GM21576 (cell line): ENCODE measurements around the gene CDCA4.

Source experiments
- ATAC-seq: cut with Tn5 transposase; IDR thresholded peaks from one replicate; pipeline ENCODE4 v1.9.1; 2021; ENCODE audit warnings: mild to moderate bottlenecking, moderate library complexity; ENCODE audit not compliant: unreplicated experiment

CDCA4 gene

DNA sequence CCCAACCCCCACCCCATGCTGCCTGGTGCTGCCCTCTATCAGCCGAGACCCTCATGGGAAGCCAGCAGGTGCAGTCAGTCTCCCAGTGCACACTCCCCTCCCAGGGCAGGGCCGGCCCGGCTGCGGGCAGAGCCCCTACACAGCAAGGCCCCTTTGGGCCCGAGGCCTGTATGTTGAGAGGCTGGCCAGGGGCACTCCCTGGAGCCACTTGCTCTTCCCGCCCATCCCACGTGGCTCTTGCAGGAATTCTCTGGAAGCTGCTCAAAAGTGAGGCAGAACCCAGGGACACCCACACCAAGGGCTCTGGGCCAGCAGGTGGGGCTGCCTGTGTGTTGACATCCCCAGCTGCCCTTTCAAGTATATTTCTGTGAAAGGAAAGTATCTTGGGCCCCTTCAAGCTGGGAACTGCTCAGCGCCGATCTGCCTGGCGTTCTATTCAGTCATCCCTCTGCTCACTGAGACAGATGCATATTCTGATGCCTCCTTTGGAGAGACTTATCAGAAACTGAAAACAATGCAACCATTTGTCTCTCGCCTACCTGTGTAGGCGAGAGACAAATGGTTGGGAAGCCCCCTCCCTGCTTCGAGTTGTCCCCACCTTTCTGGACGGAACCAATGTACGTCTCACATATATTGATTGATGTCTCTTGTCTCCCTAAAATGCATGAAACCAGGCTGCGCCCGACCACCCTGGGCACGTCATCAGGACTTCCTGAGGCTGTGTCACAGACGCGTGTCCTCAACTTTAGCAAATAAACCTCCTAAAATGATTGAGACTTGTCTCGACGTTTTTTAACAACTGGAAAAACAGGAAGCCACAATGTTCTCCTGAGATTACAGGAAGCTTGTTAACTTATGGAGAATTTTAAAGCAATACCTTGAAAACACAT lies 38.4 kb upstream of the CDCA4 start:
- ATAC-seq, result no peak

DNA sequence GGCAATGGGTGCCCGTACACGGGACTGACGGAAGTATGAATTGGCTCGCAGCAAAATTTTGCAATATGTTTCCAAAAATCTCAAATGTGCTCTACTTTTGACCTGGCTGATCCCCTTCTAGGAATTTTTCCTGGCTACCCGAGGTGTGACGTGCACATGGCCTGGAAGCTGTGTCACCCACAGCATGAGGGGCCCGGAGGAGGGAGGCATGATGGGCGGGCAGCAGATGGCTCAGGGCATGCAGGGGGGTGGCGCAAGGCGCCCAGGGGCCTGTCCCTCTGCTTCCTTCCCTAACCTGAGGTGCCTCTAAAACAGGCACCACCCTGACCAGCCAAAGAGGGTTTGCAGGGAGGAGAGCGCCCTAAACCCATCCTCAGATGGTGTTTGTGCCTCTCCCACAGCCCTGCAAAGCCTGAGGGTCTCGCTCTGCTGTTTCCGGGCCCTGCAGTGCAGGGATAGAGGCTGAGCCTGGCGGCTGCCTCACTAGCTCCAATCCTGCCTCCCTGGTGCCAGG lies 37.7 kb upstream of the CDCA4 start:
- no peak for ATAC-seq

DNA sequence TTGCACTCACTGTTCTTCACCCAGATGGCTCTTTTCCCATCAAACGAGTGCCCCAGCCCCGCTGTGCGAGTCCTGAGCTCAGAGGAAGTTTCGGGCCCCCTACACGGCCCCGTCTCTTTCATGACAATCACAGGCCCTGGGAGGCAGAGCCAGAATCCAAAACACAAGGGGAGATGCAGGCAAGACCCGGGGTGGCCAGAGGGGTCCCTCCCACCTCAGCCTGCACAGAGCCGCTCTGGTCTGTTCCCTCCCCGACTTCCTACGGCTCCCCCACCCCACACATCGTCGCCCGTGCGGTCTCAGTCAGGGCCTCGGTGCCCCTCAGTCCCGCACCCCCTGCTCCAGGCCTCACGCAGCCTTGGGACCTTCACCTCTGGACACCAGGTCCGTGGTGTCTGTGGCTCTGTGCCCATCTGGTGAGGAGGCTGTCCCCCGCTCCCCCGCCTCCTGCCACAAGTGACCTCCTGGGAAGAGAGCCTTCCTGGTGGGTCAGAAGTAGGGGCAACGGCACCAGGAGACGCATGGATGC lies 35.5 kb upstream of the CDCA4 start:
- ATAC-seq, result no peak

DNA sequence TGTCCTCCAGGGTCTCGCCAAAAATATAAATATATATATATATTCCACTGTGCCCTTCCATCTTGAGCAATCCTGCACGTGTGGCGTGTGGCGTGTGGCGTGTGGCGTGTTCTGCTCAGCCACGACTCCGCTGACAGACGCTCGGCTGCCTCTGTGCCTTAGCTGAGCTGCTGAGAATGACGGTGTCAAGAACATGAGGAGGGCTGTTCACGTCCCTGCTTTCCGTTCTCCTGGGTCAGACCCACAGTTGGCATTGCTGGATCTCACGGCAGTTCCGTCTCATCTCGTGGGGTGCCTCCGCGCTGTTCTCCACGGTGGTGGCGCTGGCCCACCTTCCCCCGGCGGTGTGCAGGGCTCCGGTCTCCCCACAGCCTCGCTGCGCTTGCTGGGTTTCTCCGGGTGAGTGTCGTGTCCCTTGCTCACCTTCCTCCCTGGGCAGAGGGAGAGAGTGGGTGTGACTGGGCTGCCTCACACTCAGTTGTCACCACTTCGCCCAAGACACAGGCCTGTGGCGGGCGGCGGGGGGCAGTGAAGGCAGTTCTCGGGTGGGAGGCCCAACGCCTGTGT lies 34.9 kb upstream of the CDCA4 start:
- ATAC-seq, result no peak

DNA sequence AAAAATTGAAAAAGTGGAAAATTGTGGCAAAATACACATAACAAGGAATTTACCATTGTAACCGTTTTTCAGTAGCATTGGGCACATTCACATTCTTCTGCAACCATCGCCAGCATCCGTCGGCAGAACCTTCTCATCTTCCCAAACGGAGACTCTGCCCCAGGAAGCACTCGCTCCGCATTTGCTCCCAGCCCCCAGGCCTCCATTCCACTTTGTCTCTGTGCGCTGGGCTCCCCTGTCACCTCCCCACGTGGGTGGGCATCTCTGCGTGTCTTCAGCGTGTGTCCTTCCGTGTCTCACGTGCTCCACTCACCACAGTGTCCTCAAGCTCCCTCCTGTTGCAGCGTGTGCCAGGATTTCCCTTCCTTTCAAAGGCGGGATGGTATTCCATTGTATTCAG lies 34.5 kb upstream of the CDCA4 start:
- ATAC-seq, result no peak

DNA sequence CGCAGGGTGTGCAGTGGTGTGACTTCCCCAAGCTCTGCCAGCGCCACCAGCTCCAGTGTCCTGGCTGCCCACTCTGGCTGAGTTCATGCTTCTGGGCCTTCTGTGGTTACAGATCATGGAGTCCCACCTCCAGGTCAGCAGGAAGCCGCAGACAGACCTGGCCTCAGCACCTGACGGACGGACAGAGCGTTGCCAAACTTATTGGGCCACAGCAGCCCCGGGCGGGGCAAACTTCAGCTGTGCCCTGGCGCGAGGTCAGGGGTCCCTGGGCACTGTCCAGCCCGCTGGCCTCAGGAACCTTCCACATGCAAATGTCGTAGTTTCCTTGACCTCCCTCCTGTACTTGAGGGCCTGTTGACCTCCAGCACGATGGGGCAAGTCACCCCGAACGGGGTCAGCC lies 33.1 kb upstream of the CDCA4 start:
- ATAC-seq, result no peak

DNA sequence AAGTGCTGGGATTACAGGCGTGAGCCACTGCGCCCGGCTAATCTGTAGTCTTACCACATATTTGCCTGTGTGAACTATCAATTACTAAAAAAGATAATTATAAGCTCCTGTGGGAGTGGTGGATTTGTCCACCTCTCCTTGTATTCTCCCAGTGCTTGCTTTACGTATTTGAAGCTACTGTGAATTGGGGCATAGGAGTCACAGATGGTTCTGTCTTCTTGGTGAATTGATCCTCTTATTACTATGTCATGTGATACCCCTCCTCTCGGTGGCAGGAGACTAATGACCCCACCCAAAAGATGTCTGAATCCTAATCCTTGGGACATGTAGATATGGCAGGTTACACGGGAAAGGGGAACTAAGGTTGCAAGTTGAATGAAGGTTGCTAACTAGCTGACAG lies 32.5 kb upstream of the CDCA4 start:
- no peak for ATAC-seq

DNA sequence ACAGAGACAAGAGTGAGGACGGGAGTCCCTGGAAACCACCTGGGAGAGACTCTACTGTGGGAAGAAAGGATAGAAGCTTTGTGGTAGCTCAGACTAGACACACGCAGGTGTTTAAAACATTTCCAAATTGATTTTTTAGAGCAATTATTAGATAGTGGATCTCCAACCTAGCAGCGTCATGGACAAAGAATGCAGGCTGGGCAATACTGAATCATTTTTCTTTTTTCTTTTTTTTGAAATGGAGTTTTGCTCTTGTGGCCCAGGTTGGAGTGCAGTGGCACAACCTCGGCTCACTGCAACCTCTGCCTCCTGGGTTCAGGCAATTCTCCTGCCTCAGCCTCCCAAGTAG lies 31.2 kb upstream of the CDCA4 start:
- no peak for ATAC-seq

DNA sequence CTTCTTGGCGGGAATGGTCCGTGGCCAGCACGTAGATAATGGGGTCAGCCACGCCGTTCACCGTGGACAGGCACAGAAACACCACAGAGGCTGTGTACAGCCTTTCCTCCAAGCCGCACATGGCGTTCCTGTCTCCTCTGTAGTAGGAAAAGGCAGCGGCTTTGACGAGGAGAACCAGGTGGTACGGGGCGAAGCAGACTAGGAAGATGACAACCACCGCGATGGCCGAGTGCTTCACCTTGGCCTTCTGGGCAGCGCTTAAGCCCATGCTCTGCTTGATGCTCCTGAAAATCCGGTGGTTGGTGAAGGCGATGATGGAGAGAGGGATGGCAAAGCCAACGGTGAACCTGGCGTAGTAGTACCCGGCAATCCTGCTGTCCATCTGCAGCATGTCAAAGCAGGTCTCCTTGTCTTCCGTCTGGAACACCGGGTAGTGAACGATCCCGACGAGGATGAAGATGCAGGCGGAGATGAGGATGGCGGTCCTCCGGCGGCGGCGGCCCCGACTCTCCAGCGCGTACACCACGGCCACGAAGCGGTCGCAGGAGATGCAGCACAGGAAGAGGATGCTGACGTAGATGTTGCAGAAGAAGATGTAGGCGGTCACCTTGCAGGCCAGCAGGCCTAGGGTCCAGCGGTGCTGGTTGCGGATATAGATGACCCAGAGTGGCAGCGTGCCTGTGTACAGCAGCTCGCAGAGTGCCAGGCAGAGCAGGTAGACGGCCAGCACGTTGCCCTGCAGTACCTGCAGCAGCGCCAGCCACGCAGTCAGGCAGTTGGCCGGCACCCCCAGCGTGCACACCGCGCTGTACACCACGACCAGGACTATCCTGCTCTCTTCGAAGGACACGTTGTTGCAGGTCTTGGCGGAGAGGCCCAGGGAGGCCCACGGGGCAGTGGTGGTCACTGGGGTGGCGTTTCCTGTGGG lies 30.6 kb upstream of the CDCA4 start:
- no peak for ATAC-seq

DNA sequence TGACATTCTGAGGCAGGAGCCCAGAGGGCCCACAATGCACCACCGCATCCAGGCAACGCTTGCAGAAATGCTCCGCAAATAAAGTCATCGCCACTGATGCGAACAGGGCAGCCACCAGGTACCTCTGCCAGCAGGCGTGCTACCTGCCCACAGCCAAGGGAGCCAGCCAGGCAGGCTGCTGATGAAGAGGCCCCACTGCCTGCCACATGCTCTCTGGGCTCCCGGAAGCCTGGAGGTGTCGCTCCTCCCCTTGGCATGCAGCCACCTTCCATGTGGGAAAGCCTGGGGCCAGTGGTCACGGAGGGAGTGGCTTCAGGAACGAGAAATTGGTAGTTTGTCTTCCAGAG lies 29.6 kb upstream of the CDCA4 start:
- ATAC-seq, result no peak

DNA sequence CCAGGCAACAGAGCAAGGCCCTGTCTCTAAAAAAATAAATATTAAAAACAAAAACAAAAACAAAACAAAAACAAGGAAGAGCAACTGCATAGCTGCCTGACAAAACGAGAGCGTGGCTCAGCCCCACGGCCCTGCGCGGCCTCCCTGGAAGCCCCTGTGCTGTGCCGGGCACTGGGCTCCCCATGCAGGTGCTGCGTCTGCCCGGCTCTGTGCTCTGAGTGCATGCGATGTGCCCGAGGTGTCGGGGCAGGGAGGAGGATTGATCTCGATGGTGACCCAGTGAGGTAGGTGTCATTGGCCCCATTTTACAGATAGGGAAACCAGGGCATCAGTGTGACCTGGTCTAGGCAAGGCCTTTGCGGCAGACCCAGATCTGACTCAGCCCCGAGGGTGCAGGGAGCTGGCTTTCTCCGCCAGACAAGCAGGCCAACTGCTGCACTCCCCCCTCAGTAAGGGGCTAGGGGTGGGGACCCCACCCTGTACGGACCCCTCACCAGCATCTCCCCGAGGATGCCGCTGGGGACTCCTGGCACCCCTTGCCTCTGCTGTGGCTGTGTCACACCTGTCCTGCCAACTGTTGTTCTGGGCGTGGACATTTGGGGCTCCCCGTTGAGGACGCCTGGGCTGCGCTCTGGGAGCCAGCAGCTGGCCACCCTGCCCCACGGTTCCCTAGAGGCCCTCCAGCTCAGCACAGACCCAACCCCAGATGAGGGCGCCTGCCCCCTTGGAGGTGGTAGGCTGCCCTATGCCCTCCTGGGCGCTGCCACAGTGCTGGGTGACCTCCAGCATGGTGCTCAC lies 29.1 kb upstream of the CDCA4 start:
- ATAC-seq, result no peak

DNA sequence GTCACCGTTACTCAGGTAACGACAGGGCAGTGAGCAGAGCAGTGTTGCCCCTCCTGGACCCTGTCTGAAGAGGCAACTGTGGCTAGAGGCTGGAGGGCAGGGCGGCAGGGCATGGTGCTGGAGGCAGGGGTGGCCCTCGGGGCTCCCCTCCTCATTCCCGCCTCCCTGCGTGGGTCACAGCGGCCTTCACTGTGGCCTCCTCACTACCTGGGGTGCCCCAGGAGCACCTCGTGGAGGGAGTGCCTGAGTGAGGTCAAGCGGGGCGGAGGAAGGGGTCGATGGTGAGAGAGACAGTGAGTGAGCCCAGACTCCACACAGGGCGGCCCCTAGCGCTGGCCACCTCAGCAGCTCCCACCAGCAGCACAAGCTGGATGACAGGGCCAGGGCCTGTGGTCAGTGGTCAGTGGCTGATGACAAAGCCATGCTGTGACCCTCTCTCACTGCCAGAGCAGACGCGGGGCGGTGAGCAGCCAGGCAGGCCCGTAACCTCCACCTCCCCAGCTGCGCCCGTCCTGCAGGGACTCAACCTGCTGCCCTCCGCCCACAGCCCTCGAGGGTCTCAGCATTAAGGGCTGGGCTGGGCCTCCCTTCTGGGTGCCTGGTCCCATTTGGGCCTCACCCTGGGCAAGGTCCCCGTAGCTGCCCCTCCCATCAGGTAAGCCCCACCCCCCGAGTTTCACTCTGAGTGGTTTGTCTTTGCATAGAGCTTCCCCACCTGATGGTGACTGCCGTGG lies 26.6 kb upstream of the CDCA4 start:
- ATAC-seq, result no peak

DNA sequence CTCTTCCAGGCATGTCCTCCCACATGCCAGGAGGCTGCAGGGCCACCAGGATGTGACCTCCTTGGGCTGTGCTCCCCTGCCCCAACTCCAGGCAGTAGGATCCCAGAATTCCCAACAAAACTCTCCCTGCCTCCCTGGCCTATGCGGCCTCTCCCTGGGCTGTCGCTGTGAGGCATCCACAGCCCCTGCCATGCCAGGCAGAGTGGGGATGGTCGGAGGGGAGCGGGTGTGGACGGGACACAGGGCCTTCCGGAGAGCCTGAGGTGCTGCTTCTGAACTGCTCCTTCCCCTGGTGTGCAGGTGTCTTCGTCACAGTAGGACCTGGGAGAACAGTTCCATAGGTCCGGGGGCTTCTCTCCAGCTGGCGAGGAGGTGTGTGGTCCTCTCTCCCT lies 26.0 kb upstream of the CDCA4 start:
- no peak for ATAC-seq

DNA sequence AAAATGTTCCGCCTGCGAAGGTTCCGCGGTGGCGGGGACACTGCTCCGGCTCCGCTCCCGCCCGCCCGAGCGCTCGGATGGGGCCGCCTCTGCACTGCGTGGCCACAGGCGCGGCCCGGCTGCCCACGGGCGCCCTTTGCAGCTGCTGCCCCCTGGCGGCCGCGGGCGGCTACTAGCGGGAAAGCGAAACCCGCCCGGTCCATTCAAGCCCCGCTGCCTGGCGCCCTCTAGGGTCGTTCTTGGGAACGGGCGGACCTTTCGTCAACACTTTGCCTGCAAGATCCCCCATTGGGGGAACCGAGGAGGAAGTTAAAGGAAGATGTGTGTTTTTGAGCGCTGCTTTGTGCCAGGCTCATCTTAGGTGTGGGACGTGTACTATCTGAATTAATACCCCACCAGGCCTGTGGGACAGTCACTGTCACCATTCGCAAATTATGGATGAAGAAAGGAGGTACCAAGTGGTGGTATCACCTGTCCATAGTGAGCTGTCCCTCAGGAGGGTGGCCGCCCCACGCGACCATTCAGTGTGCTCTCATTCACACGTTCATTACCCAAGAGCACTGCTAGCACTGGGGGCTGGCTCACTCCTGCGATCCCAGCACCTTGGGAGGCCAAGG lies 24.9 kb upstream of the CDCA4 start:
- ATAC-seq, result peak; percentile 66

DNA sequence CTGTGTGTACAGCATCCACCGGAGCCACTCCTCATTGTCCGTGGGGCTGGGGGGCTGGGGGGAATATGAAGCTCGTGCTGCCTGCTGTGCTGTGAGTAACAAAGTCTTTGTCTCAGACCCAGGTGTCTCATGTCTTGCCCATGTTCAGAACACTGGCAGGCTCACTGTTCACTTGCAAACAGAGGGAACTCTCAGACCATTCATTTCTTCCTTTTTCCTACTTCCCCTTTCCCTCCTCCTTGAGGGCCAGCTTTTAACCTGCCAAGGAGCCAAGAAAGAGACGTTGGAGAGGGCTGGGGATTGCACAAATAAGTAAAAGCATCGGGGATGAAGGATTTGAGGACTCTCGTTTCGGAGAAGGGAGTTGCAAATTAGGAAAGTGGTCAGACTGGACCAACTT lies 22.8 kb upstream of the CDCA4 start:
- ATAC-seq, result no peak

DNA sequence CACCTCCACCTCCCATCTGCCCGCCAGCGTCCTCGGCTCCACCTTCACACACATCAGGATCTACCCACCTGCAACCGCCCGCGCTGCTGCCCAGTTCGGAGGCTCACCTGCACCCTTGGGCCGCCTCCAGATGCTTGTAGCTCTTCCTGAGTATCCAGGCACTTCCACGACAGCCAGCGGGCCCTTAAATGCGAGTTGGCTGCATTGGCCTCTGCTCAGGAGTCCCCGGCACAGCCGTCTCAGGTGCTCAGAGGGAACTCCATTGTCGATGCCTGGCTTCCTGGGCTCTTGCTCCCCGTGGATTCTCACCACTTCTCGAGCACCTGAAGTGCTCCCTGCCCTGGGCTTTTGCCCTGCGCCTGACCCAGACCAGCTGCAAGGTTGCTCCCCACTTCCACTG lies 21.9 kb upstream of the CDCA4 start:
- no peak for ATAC-seq

DNA sequence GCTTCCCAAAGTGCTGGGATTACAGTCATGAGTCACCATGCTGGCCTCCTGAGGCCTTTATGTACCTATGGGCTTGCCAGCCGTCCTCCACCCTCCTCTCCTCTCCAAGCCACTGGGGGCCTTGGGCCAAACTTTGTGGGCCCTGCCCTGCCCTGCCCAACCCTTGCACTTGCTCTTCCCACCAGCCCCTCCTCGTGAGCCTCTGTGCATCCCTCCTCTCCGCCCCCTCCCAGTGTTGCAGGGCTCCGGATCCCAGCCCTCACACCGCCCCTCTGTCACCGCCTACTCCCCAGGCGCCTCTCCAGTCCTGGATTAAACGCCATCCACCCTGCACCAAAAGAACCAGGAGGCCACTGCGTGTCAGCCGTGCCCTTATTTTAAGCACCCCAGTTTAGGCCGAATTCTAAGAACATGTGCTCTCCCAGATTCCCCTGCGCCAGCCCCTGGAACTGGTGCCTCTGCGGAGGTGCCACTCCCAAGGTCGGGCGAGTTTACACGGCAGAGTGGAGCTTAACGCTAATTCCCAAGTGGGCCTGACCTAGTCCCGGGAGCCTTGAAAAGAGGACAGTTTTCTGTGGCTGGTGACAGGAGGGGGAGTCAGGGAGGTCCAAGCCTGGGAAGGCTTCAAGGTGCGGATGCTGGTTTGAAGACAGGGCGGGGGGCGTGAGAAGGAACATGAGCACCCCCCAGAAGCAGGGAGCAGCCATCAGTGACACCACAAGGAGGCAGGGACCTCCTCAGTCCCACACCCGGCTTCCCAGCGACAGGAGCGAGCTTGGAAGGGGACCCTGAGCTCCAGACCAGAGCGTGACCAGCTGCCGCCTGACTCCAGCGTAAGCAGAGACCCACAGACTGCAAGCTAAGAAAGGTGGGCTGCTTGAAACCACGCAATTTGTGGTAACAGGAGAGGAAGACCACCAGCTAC lies 21.2 kb upstream of the CDCA4 start:
- no peak for ATAC-seq

DNA sequence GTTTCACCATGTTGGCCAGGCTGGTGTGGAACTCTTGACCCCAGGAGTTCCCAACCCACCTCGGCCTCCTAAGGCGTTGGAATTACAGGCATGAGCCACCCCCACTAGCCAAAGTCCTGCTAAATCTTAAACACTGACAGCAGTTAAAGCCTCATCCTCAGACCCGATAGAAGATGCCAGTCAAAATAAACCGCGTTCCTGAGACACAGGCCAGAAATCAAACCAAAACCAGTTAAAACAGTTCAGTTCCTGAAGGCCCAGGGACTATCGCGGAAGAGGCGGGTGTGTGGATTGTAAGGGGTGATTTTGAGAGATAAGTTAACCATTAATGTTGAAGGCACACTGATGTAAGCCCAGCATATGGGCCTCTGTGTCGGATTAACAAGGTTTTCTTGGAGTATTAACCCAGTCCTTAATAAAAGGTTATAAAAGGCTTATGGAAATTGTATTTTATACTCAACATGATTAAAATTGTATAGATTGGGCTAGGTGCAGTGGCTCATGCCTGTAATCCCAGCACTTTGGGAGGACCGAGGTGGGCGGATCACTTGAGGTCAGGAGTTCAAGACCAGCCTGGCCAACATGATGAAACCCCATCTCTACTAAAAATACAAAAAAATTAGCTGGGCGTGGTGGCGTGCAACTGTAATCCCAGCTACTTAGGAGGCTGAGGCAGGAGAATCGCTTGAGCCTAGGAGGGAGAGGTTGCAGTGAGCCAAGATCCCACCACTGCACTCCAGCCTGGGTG lies 18.7 kb upstream of the CDCA4 start:
- ATAC-seq, result no peak
